T-helper 22 cell (primary cell): ENCODE data around the gene OCA2.
"Not testable (repeated sequence)": the region's sequence is repeated elsewhere in the genome, so short reads cannot be mapped to it uniquely, and the experiment has no call there.

Experiments used
- DNase-seq: peaks from one replicate; pipeline ENCODE4 v3.0.0-alpha.2; 2020; ENCODE audit warnings: low read depth

OCA2 gene

GRCh38 chr15:27722102-27722501 is 377.0 kb downstream of the OCA2 start:
- no peak for DNase-seq

- DNase-seq = no peak
Observed at GRCh38 chr15:27714675-27715074, 384.4 kb downstream of the OCA2 start.

GRCh38 chr15:27713850-27714249 is 385.3 kb downstream of the OCA2 start:
- not testable (repeated sequence) for DNase-seq

GRCh38 chr15:27707257-27707656 is 391.9 kb downstream of the OCA2 start:
- DNase-seq = no peak

GRCh38 chr15:27706300-27706699 is 392.8 kb downstream of the OCA2 start:
- DNase-seq = no peak

GRCh38 chr15:27705056-27705455 is 394.1 kb downstream of the OCA2 start:
- no peak for DNase-seq
